Bronchial epithelial cell (primary cell): Measurements from ENCODE around the gene PACS2. TPM values are rescaled to one million over a fixed set of nuclear protein-coding genes. Genes with fewer than 3 reads are reported as not detected.

Experiments used
- DNase-seq: peaks from one replicate; pipeline ENCODE4 v3.0.0-alpha.2; 2010; ENCODE audit warnings: low read depth
- FAIRE-seq: peaks from 2 replicates; lab custom pipeline; 2011; peaks lifted over from hg19 to GRCh38; lab: Jason Lieb, UNC
- H3K27me3 ChIP-seq: 2 replicates; pipeline ENCODE4 v1.5.1; 2011; ENCODE audit warnings: low read length; ENCODE audit not compliant: control insufficient read depth, insufficient read depth
- H3K36me3 ChIP-seq: 2 replicates; pipeline ENCODE4 v1.5.1; 2011; ENCODE audit warnings: low read length; ENCODE audit not compliant: control insufficient read depth, insufficient read depth
- H3K4me3 ChIP-seq: 2 replicates; pipeline ENCODE4 v1.5.1; 2011; ENCODE audit warnings: mild to moderate bottlenecking, low read depth, low read length, control low read depth
- total RNA-seq: library from RNA; depleted of rRNA; stranded (reverse); fragments of >200 nt; gene quantifications from 2 replicates; pipeline ENCODE4 v1.2.1, GENCODE V29; 2014
- TF ChIP-seq, protein P1 (sequence below): IDR thresholded peaks from 2 replicates; pipeline ENCODE4 v1.5.1; 2011; ENCODE audit warnings: mild to moderate bottlenecking, moderate library complexity, low read length, control low read depth, inconsistent platforms; ENCODE audit not compliant: insufficient read depth, severe bottlenecking

PACS2 gene
- total RNA-seq, 1 donor from 2014 or later = 42.4 TPM

DNA sequence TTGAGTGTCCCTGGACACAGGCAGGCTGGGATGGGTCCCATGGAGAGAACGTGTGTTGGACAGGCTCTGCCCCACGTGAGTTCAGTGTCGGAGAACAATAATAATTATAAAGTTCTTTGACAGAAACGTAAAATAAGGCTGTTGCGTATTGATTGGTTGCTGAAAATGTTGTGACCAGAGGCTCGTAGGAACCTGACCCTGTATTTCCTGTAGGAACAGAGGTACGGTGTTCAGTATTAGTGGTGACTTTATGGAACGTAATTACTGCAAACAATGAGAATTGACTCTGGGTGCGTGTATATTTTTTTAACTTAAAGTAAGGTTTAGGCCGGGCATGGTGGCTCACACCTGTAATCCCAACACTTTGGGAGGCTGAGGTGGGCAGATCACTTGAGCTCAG is 112.9 kb downstream of the PACS2 start:
- no peak for FAIRE-seq
- Histone ChIP-seq H3K4me3 (no peak overlapping the region), H3K36me3 (peaks cover 8% of the 10 kb centered on the region), H3K27me3 (no peaks in the 10 kb centered on the region)
- TF ChIP-seq, protein P1, sequence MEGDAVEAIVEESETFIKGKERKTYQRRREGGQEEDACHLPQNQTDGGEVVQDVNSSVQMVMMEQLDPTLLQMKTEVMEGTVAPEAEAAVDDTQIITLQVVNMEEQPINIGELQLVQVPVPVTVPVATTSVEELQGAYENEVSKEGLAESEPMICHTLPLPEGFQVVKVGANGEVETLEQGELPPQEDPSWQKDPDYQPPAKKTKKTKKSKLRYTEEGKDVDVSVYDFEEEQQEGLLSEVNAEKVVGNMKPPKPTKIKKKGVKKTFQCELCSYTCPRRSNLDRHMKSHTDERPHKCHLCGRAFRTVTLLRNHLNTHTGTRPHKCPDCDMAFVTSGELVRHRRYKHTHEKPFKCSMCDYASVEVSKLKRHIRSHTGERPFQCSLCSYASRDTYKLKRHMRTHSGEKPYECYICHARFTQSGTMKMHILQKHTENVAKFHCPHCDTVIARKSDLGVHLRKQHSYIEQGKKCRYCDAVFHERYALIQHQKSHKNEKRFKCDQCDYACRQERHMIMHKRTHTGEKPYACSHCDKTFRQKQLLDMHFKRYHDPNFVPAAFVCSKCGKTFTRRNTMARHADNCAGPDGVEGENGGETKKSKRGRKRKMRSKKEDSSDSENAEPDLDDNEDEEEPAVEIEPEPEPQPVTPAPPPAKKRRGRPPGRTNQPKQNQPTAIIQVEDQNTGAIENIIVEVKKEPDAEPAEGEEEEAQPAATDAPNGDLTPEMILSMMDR = no peak
- DNase-seq = no peak

DNA sequence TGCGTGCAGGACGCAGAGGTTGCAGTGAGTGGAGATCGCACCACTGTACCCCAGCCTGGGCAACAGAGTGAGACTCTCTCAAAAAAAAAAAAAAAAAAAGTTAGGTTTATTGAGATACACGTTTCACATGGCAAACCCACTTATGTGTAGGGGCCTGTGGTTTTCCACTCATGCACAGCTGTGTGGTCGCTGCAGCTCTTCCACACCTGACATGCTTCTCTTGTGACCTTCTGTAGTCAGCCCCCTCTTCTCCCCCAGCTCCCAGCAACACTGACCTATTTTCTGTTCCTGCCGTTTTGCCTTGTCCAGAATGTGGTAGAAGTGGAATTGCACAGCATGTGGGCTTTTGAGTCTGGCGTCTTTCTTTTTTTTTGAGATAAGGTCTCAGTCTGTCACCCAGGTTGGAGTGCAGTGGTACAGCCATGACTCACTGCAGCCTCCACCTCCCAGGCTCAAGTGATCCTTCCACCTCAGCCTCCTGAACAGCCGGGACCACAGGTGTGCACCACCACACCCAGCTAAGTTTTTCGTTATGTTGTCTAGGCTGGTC is 113.5 kb downstream of the PACS2 start:
- FAIRE-seq = no peak

DNA sequence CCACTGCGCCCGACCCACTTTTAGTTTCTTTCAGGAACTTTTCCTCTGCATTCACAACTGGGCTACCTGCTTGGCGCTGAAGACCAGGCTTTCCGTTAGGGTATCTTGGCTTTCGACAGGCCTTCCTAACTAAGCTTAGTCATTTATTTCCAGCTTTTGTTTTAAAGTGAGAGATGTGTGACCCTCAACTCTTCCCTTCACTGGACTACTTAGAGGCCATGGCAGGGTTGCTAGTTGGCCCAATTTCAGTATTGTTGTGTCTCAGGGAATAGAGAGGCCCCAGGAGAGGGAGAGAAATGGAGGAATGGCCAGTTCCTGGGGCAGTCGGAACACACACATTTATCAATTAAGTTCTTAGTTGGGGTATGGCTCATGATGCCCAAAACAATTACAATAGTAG is 115.5 kb downstream of the PACS2 start:
- DNase-seq (no peak), FAIRE-seq (no peak)
- Histone ChIP-seq H3K36me3 (peaks cover 8% of the 10 kb centered on the region), H3K27me3 (no peaks in the 10 kb centered on the region), H3K4me3 (no peak overlapping the region)
- TF ChIP-seq, protein P1 = no peak

More for the DNA sequence above, 113.5 kb downstream of the PACS2 start:
- Histone ChIP-seq H3K4me3 (no peak overlapping the region), H3K27me3 (no peaks in the 10 kb centered on the region), H3K36me3 (peaks cover 10% of the 10 kb centered on the region)
- TF ChIP-seq, protein P1 = no peak
- DNase-seq = no peak

DNA sequence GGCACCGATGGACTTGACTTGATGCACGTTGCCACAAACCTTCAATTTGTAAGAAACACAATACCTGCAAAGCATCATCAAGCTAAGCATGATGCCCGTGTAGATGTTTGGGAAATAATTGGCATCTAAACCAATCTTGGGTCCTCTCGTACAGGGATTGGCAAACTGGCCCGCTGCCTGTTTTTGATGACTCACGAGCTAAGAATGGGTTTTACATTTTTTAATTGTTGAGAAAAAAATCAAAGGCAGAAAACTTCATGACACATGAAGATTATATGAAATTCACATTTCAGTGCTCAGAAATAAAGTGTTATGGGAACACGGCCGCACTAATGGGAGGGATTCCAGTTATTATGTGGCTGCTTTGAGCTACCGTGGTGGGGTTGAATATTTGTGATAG is 116.0 kb downstream of the PACS2 start:
- H3K27me3 ChIP-seq = no peaks in the 10 kb centered on the region
- DNase-seq (peak; percentile 69), FAIRE-seq (no peak)
- H3K4me3 ChIP-seq = no peak overlapping the region
- TF ChIP-seq, protein P1 = no peak
- peaks cover 8% of the 10 kb centered on the region for H3K36me3 ChIP-seq

DNA sequence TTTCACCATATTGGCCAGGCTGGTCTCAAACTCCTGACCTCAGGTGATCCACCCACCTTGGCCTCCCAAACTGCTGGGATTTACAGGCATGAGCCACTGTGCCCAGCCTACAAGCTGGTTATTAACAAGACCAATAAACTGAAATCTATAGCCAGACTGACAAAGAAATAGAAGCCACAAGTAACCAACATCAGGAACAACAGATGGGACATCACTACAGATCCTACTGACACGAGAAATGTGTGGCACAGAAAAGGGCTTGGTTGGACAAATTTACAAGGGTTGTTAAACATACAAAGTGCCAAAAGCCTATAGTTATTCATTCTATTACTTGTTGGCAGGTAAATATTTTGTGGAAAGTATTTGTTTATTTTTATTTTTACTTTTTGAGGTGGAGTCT is 116.7 kb downstream of the PACS2 start:
- H3K36me3 ChIP-seq = peaks cover 8% of the 10 kb centered on the region
- H3K4me3 ChIP-seq = no peak overlapping the region
- DNase-seq = no peak
- no peak for FAIRE-seq
- TF ChIP-seq, protein P1 = no peak
- no peaks in the 10 kb centered on the region for H3K27me3 ChIP-seq

DNA sequence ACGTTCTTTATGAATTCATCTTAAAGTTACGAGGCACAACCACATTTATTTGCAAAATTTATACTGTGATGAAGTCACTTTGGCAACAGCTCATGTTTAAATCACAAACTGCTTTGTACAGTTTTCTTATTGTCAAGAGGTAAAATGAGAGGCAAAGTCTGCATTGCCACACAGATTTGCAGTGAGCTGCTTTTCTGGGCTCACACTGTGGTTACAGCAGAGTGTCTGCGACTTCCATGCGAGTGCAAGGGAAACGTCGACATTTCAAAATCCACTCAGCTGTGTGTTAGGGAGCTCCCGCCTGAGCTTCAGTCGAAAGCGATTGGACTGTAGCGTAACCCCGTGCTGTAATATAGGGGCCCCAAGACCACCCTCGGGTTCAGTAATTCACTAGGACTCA is 118.1 kb downstream of the PACS2 start:
- H3K36me3 ChIP-seq = peaks cover 8% of the 10 kb centered on the region
- TF ChIP-seq, protein P1 = no peak
- H3K27me3 ChIP-seq = no peaks in the 10 kb centered on the region
- FAIRE-seq (no peak), DNase-seq (no peak)
- H3K4me3 ChIP-seq = no peak overlapping the region
